Heart right ventricle (tissue), 16 donors: ENCODE measurements around the gene FPR1. TPM values are rescaled to one million over a fixed set of nuclear protein-coding genes. Genes with fewer than 3 reads are reported as not detected.

Experiments
- ATAC-seq, 8 donors: fragments of 200-7000 bp; cut with Tn5 transposase; one replicate each; pipeline ENCODE4 v1.9.1; 2020; ENCODE audit warnings: mild to moderate bottlenecking in 8 of 8, moderate library complexity in 8 of 8, moderate number of reproducible peaks in 1 of 8
- DNase-seq, 2 donors: peaks; one replicate each; pipeline ENCODE4 v3.0.0-alpha.2; 2020
- H3K27ac ChIP-seq, 10 donors: fragments of 200-600 bp; sonication (generic) in 2 of 10; one replicate each; pipeline versions ENCODE4 v1.5.0 to v1.8.0; 2020 to 2022; ENCODE audit warnings: mild to moderate bottlenecking in 3 of 10
- H3K27me3 ChIP-seq, 7 donors: fragments of 200-600 bp; one replicate each; pipeline ENCODE4 v1.8.0; 2021 to 2022; ENCODE audit warnings: mild to moderate bottlenecking in 2 of 7
- H3K36me3 ChIP-seq, 9 donors: fragments of 200-600 bp; sonication (generic) in 1 of 9; one replicate each; pipeline versions ENCODE4 v1.5.0 to v1.8.0; 2020 to 2022; ENCODE audit warnings: mild to moderate bottlenecking in 2 of 9
- H3K4me1 ChIP-seq, 9 donors: fragments of 200-600 bp; sonication (generic) in 1 of 9; one replicate each; pipeline versions ENCODE4 v1.5.0 to v1.8.0; 2020 to 2022; ENCODE audit warnings: mild to moderate bottlenecking in 4 of 9
- H3K4me3 ChIP-seq, 10 donors: fragments of 200-600 bp; sonication (generic) in 2 of 10; one replicate each; pipeline versions ENCODE4 v1.5.0 to v1.8.0; 2020 to 2022; ENCODE audit warnings: mild to moderate bottlenecking in 7 of 10, moderate library complexity in 2 of 10
- H3K9me3 ChIP-seq, 11 donors: fragments of 200-600 bp in 10 of 11; sonication (generic) in 2 of 11; one replicate each; pipeline versions ENCODE4 v1.5.0 to v1.8.0; 2013 to 2022; ENCODE audit warnings: mild to moderate bottlenecking in 2 of 11, control low read depth in 1 of 11, moderate library complexity in 1 of 11
- WGBS, 2 donors: extraction: QIAGEN DNeasy Blood & Tissue Kit; methylation state at CpG; one replicate each; pipeline ENCODE4 v1.1.7; 2013; ENCODE audit warnings: inconsistent platforms in 1 of 2; 5-methylcytosine and 5-hydroxymethylcytosine counted together
- intact Hi-C, 10 donors: fragments of 100-400 bp; cut with DNase I; formaldehyde crosslinking; loops; one replicate each; pipeline versions ENCODE4 v1.11.1 to v1.14.2; 2022
- polyA plus RNA-seq, 2 donors: library from polyadenylated mRNA; stranded (reverse); fragments of 200-250 nt; gene quantifications; one replicate each; pipeline ENCODE4 v1.2.3, GENCODE V29; 2013
- total RNA-seq, 10 donors: library from RNA; stranded (reverse); fragmentation: NEBNext Ultra II Directional in 3 of 10; extraction: Animal tissue kit (Norgen Biotek cat#: 25700) in 3 of 10; gene quantifications; one replicate each; pipeline versions ENCODE4 v1.2.1 to v1.2.4, GENCODE V29; 2021 to 2023
- TF ChIP-seq, protein P1 (sequence below), 9 donors: fragments of 200-600 bp; sonication (generic) in 2 of 9; IDR thresholded peaks; one replicate each; pipeline versions ENCODE4 v1.5.0 to v1.8.0; 2021 to 2022; ENCODE audit warnings: antibody characterized with exemption in 9 of 9, mild to moderate bottlenecking in 5 of 9, moderate library complexity in 1 of 9
- donor health status: Arrhythmogenic right ventricular cardiomyopathy.
- donor health status: ischemic (EF 13 %, LVEDD 7.1; RV severe dilation, severe dysfunction).
- donor health status: healthy with polysubstance abuse.
- donor health status: DM: no; HTN: yes; CAD: no.
- donor health status: DM: no; HTN: no; CAD: no.
- donor health status: ischemic (EF 25% LVEDD 6.9; RV normal size, moderate dysfunction).
- donor health status: ischemic (EF 25% LVEDD 5.7; RV mildly dilated, moderate dysfunction).
- donor health status: healthy.
- donor health status: DM: yes; HTN: yes; CAD: no.
- donor health status: Ischemic cardiomyopathy.
- donor health status: ischemic (EF 35%, LVEDD 5.7; RV mildly dilated, moderate dysfunction).
- donor health status: nonischemic (EF 11% LVEDD 7.7; RV severe dilation, severe dysfunction).
- donor health status: DM: yes; HTN: yes; CAD: no.
- donor health status: PGD.
- donor health status: ischemic (EF 29% LVEDD 5.4; RV normal size, mild dysfunction).
- donor health status: nonischemic (EF 23%, LVEDD 6.1; RV moderate dilation, normal function).

Gene FPR1
- total and polyA plus RNA-seq, 12 donors: 0.95 to 16.9 (median 3.8) TPM

DNA sequence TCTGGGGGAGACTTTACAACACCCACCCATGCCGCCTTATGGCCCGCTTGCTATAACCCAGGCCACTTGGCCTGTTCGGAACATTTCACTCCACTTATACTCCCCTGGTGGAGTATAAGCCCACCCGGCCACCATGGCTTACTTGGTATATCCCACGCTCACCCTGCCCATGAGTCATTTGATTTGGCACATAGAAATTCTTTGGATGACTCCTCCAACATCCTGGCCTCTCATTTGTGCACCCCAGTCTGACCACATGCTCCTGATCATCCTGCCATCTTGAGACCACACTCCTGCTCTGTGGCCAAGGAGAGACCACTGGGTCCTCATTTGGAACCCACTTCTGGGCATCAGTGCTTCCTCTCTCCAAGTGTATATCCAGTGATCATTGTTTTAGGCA lies 53.4 kb downstream of the FPR1 start:
- Histone ChIP-seq H3K4me1 (peaks cover 0 to 34% (median 16%) of the 10 kb centered on the region in 9 donors), H3K27ac (no peak overlapping the region), H3K27me3 (peaks cover 0 to 8% (median 0%) of the 10 kb centered on the region in 7 donors), H3K9me3 (no peaks in the 10 kb centered on the region), H3K36me3 (peaks cover 0 to 87% (median 22%) of the 10 kb centered on the region in 9 donors), H3K4me3 (no peak overlapping the region)
- DNase-seq (no peak), ATAC-seq (no peak)
- 88 to 96% methylated on average over 5 of the region's 5 CpGs for WGBS, 2 donors
- TF ChIP-seq, protein P1, sequence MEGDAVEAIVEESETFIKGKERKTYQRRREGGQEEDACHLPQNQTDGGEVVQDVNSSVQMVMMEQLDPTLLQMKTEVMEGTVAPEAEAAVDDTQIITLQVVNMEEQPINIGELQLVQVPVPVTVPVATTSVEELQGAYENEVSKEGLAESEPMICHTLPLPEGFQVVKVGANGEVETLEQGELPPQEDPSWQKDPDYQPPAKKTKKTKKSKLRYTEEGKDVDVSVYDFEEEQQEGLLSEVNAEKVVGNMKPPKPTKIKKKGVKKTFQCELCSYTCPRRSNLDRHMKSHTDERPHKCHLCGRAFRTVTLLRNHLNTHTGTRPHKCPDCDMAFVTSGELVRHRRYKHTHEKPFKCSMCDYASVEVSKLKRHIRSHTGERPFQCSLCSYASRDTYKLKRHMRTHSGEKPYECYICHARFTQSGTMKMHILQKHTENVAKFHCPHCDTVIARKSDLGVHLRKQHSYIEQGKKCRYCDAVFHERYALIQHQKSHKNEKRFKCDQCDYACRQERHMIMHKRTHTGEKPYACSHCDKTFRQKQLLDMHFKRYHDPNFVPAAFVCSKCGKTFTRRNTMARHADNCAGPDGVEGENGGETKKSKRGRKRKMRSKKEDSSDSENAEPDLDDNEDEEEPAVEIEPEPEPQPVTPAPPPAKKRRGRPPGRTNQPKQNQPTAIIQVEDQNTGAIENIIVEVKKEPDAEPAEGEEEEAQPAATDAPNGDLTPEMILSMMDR (IDR thresholded peaks at IDR 0.05): no peak
- intact Hi-C loops: no loop called here

DNA sequence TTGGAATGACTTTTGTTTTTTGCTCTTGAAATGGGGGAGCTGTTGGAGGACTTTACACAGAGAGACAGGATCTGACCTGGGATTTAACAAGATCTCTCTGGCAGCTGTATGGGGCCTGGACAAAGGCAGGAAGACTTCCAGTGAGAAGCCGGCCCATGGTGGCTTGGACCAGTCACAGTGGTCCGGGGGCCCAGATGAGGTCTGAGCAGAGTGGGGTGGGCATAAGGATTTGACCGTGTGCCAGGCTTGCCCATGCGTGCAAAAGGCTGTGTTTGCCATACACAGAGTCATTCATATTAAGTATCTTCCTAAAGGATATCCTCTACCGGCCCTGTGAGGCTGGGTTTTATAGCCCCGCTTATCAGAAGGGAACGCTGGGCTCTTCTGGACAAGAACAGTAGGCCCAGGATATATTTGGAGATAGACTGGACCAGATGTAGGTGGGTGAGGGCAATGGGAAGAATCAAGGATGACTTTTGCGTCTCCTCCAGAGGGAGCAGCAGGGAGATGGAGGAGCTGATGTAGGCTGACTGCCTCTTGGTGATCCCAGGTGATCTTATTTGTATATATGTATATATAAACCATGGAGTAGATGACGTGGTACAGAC lies 54.4 kb downstream of the FPR1 start:
- Histone ChIP-seq H3K27me3 (no peaks in the 10 kb centered on the region), H3K4me3 (no peak overlapping the region), H3K4me1 (peaks cover 0 to 35% (median 18%) of the 10 kb centered on the region in 9 donors), H3K9me3 (no peaks in the 10 kb centered on the region), H3K36me3 (peaks cover 0 to 98% (median 27%) of the 10 kb centered on the region in 9 donors), H3K27ac (no peak overlapping the region)
- intact Hi-C loops: no loop called here
- no peak for DNase-seq
- ATAC-seq: no peak
- TF ChIP-seq, protein P1 (IDR thresholded peaks at IDR 0.05): no peak
- 76 to 83% methylated on average over 9 of the region's 9 CpGs for WGBS, 2 donors

DNA sequence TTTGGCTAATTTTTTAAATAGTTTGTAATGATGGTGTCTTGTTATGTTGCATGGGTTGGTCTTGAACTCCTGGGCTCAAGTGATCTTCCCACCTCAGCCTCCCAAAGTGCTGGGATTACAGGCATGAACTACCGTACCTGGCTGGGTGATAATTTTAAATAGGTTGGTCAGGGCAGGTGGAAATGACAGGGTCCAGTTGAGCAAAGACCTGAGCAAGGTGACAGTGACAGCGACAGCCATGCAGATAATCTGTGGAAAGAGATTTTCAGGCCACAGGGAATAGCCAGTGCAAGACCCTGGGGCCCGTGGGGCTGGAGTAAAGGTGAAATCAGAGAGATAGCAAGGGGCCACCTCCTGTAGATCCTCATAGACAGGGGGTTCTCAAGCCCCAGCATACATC lies 55.1 kb downstream of the FPR1 start:
- Histone ChIP-seq H3K36me3 (peaks cover 0 to 96% (median 27%) of the 10 kb centered on the region in 9 donors), H3K27ac (no peak overlapping the region), H3K4me3 (no peak overlapping the region), H3K4me1 (peaks cover 2 to 35% (median 20%) of the 10 kb centered on the region in 9 donors), H3K9me3 (no peaks in the 10 kb centered on the region), H3K27me3 (no peaks in the 10 kb centered on the region)
- TF ChIP-seq, protein P1 (IDR thresholded peaks at IDR 0.05): no peak
- DNase-seq (no peak), ATAC-seq (no peak)
- intact Hi-C loops: no loop called here
- 87 to 90% methylated on average over 3 of the region's 3 CpGs for WGBS, 2 donors

Other genes starting within 250 kb of the FPR1 start
- gene SIGLEC6, start 220.2 kb downstream of the FPR1 start, total RNA-seq: under 1 TPM in 7 of 10 donors, not detected in 3; 0.15 to 0.42 (median 0.21) TPM
- gene SIGLEC6, start 220.2 kb downstream of the FPR1 start, polyA plus RNA-seq: not detected
- gene ZNF175, start 180.6 kb downstream of the FPR1 start, total RNA-seq: 1 to 10 TPM; 4.5 to 9.6 (median 8.3) TPM
- gene ZNF175, start 180.6 kb downstream of the FPR1 start, polyA plus RNA-seq: 1 to 10 TPM; 1.6 to 3.4 TPM
- gene SIGLEC5, start 121.5 kb downstream of the FPR1 start, total RNA-seq: 1 to 10 TPM in 1 of 10 donors, under 1 TPM in 6, not detected in 3; 0.11 to 1.2 (median 0.41) TPM
- gene SIGLEC5, start 121.5 kb downstream of the FPR1 start, polyA plus RNA-seq: under 1 TPM in 1 of 2 donors, not detected in 1; 0.01 TPM
- gene SIGLEC14, start 105.1 kb downstream of the FPR1 start, total RNA-seq: 1 to 10 TPM in 6 of 10 donors, under 1 TPM in 3, not detected in 1; 0.57 to 9.6 (median 1.3) TPM
- under 1 TPM; 0.37 to 0.93 TPM for gene SIGLEC14, start 105.1 kb downstream of the FPR1 start, polyA plus RNA-seq
- gene SPACA6, start 58.5 kb downstream of the FPR1 start, total RNA-seq: 10 to 100 TPM in 6 of 10 donors, 1 to 10 TPM in 4; 6.4 to 16.1 (median 10.1) TPM
- gene SPACA6, start 58.5 kb downstream of the FPR1 start, polyA plus RNA-seq: 10 to 100 TPM in 1 of 2 donors, 1 to 10 TPM in 1; 8.6 to 45.1 TPM
- gene HAS1, start 27.9 kb downstream of the FPR1 start, total RNA-seq: 1 to 10 TPM in 1 of 10 donors, under 1 TPM in 8, not detected in 1; 0.17 to 1.3 (median 0.47) TPM
- gene HAS1, start 27.9 kb downstream of the FPR1 start, polyA plus RNA-seq: under 1 TPM; 0.44 to 0.83 TPM
- gene FPR2, start 9.3 kb upstream of the FPR1 start, total RNA-seq: 1 to 10 TPM in 4 of 10 donors, under 1 TPM in 6; 0.17 to 5.8 (median 0.54) TPM
- gene FPR2, start 9.3 kb upstream of the FPR1 start, polyA plus RNA-seq: under 1 TPM in 1 of 2 donors, not detected in 1; 0.67 TPM
- gene FPR3, start 43.3 kb upstream of the FPR1 start, total RNA-seq: 10 to 100 TPM in 1 of 10 donors, 1 to 10 TPM in 9; 1.3 to 16.5 (median 3.3) TPM
- gene FPR3, start 43.3 kb upstream of the FPR1 start, polyA plus RNA-seq: 1 to 10 TPM in 1 of 2 donors, under 1 TPM in 1; 0.73 to 2.0 TPM
- 10 to 100 TPM in 2 of 10 donors, 1 to 10 TPM in 8; 4.6 to 12.4 (median 8.6) TPM for gene ZNF577, start 136.1 kb upstream of the FPR1 start, total RNA-seq
- 10 to 100 TPM in 1 of 2 donors, 1 to 10 TPM in 1; 7.6 to 22.8 TPM for gene ZNF577, start 136.1 kb upstream of the FPR1 start, polyA plus RNA-seq
- gene ZNF649, start 153.1 kb upstream of the FPR1 start, total RNA-seq: 10 to 100 TPM in 2 of 10 donors, 1 to 10 TPM in 8; 6.3 to 10.9 (median 8.3) TPM
- 1 to 10 TPM; 2.3 to 4.2 TPM for gene ZNF649, start 153.1 kb upstream of the FPR1 start, polyA plus RNA-seq
- 1 to 10 TPM; 2.4 to 7.1 (median 5.2) TPM for gene ZNF613, start 175.6 kb upstream of the FPR1 start, total RNA-seq
- 1 to 10 TPM; 3.4 to 3.8 TPM for gene ZNF613, start 175.6 kb upstream of the FPR1 start, polyA plus RNA-seq
- gene ZNF350, start 235.0 kb upstream of the FPR1 start, total RNA-seq: 10 to 100 TPM in 1 of 10 donors, 1 to 10 TPM in 9; 5.3 to 10.1 (median 7.5) TPM
- 1 to 10 TPM; 4.6 to 6.7 TPM for gene ZNF350, start 235.0 kb upstream of the FPR1 start, polyA plus RNA-seq